Measurements from ENCODE around the gene PTPRN.
A peak's percentile ranks its signal among the peaks of the same experiment; 100 is the strongest.
"Not testable (repeated sequence)": the region's sequence is repeated elsewhere in the genome, so short reads cannot be mapped to it uniquely, and the experiment has no call there.

The PTPRN gene

GRCh38 chr2:219332542-219332941, 23.3 kb upstream of the PTPRN start, which contains the start of gene RESP18:
Gene RESP18 (minus strand): TSS chr2:219332744.
- Histone ChIP-seq H3K9me3 (ENCODE audit: control insufficient read depth, insufficient read depth, low read length) (no peaks in the 10 kb centered on the region), H3K9ac (ENCODE audit: low read depth, low read length) (no peak within 1 kb of the TSS), H3K4me3 (ENCODE audit: low read depth, low read length) (peak within 1 kb of the TSS; percentile 43), H3K4me1 (ENCODE audit: control insufficient read depth, insufficient read depth, low read length) (no peaks in the 10 kb centered on the region), H3K27me3 (ENCODE audit: control insufficient read depth, insufficient read depth, low read length) (peaks cover 69% of the 10 kb centered on the region), H3K36me3 (ENCODE audit: control insufficient read depth, insufficient read depth, low read length) (no peaks in the 10 kb centered on the region)

GRCh38 chr2:219331560-219332213, 22.5 kb upstream of the PTPRN start:
- Histone ChIP-seq H3K27me3 (ENCODE audit: control insufficient read depth, insufficient read depth, low read length) (peaks cover 71% of the 10 kb centered on the region), H3K9ac (ENCODE audit: low read depth, low read length) (no peak overlapping the region)

GRCh38 chr2:219327719-219328118, 18.5 kb upstream of the PTPRN start:
- Histone ChIP-seq H3K36me3 (ENCODE audit: control insufficient read depth, insufficient read depth, low read length) (no peaks in the 10 kb centered on the region), H3K4me3 (ENCODE audit: low read depth, low read length) (no peak overlapping the region), H3K9me3 (ENCODE audit: control insufficient read depth, insufficient read depth, low read length) (no peaks in the 10 kb centered on the region), H3K27me3 (ENCODE audit: control insufficient read depth, insufficient read depth, low read length) (peaks cover 65% of the 10 kb centered on the region), H3K9ac (ENCODE audit: low read depth, low read length) (no peak overlapping the region), H3K4me1 (ENCODE audit: control insufficient read depth, insufficient read depth, low read length) (no peaks in the 10 kb centered on the region)

More at GRCh38 chr2:219331560-219332213, 22.5 kb upstream of the PTPRN start:
- no peaks in the 10 kb centered on the region for H3K9me3 ChIP-seq (ENCODE audit: control insufficient read depth, insufficient read depth, low read length)
- H3K4me1 ChIP-seq (ENCODE audit: control insufficient read depth, insufficient read depth, low read length): no peaks in the 10 kb centered on the region
- H3K4me3 ChIP-seq (ENCODE audit: low read depth, low read length): peak overlapping the region; percentile 43
- no peaks in the 10 kb centered on the region for H3K36me3 ChIP-seq (ENCODE audit: control insufficient read depth, insufficient read depth, low read length)

- Histone ChIP-seq H3K36me3 (ENCODE audit: control insufficient read depth, insufficient read depth, low read length) (no peaks in the 10 kb centered on the region), H3K9ac (ENCODE audit: low read depth, low read length) (no peak overlapping the region), H3K4me1 (ENCODE audit: control insufficient read depth, insufficient read depth, low read length) (no peaks in the 10 kb centered on the region), H3K4me3 (ENCODE audit: low read depth, low read length) (no peak overlapping the region), H3K27me3 (ENCODE audit: control insufficient read depth, insufficient read depth, low read length) (peaks cover 50% of the 10 kb centered on the region), H3K9me3 (ENCODE audit: control insufficient read depth, insufficient read depth, low read length) (no peaks in the 10 kb centered on the region)
Observed at GRCh38 chr2:219325657-219326315, 16.6 kb upstream of the PTPRN start.

GRCh38 chr2:219325136-219325535, 15.9 kb upstream of the PTPRN start:
- Histone ChIP-seq H3K9me3 (ENCODE audit: control insufficient read depth, insufficient read depth, low read length) (no peaks in the 10 kb centered on the region), H3K4me3 (ENCODE audit: low read depth, low read length) (no peak overlapping the region), H3K27me3 (ENCODE audit: control insufficient read depth, insufficient read depth, low read length) (peaks cover 44% of the 10 kb centered on the region), H3K4me1 (ENCODE audit: control insufficient read depth, insufficient read depth, low read length) (no peaks in the 10 kb centered on the region), H3K9ac (ENCODE audit: low read depth, low read length) (no peak overlapping the region), H3K36me3 (ENCODE audit: control insufficient read depth, insufficient read depth, low read length) (no peaks in the 10 kb centered on the region)

GRCh38 chr2:219323434-219323833, 14.2 kb upstream of the PTPRN start:
- H3K9me3 ChIP-seq (ENCODE audit: control insufficient read depth, insufficient read depth, low read length): no peaks in the 10 kb centered on the region
- H3K36me3 ChIP-seq (ENCODE audit: control insufficient read depth, insufficient read depth, low read length): no peaks in the 10 kb centered on the region
- peaks cover 27% of the 10 kb centered on the region for H3K27me3 ChIP-seq (ENCODE audit: control insufficient read depth, insufficient read depth, low read length)
- H3K4me3 ChIP-seq (ENCODE audit: low read depth, low read length): no peak overlapping the region
- H3K4me1 ChIP-seq (ENCODE audit: control insufficient read depth, insufficient read depth, low read length): no peaks in the 10 kb centered on the region
- no peak overlapping the region for H3K9ac ChIP-seq (ENCODE audit: low read depth, low read length)

GRCh38 chr2:219314804-219315468, 5.7 kb upstream of the PTPRN start:
- Histone ChIP-seq H3K9me3 (ENCODE audit: control insufficient read depth, insufficient read depth, low read length) (no peaks in the 10 kb centered on the region), H3K9ac (ENCODE audit: low read depth, low read length) (no peak overlapping the region), H3K4me1 (ENCODE audit: control insufficient read depth, insufficient read depth, low read length) (peaks cover 5% of the 10 kb centered on the region), H3K36me3 (ENCODE audit: control insufficient read depth, insufficient read depth, low read length) (no peaks in the 10 kb centered on the region), H3K4me3 (ENCODE audit: low read depth, low read length) (no peak overlapping the region), H3K27me3 (ENCODE audit: control insufficient read depth, insufficient read depth, low read length) (peaks cover 3% of the 10 kb centered on the region)

GRCh38 chr2:219312683-219313263, 3.6 kb upstream of the PTPRN start:
- H3K9me3 ChIP-seq (ENCODE audit: control insufficient read depth, insufficient read depth, low read length); H3K4me3 ChIP-seq (ENCODE audit: low read depth, low read length); H3K36me3 ChIP-seq (ENCODE audit: control insufficient read depth, insufficient read depth, low read length); H3K9ac ChIP-seq (ENCODE audit: low read depth, low read length): not testable (repeated sequence)
- Histone ChIP-seq H3K4me1 (ENCODE audit: control insufficient read depth, insufficient read depth, low read length) (peaks cover 12% of the 10 kb centered on the region), H3K27me3 (ENCODE audit: control insufficient read depth, insufficient read depth, low read length) (peaks cover 11% of the 10 kb centered on the region)

- H3K27me3 ChIP-seq (ENCODE audit: control insufficient read depth, insufficient read depth, low read length): peaks cover 23% of the 10 kb centered on the region
- H3K36me3 ChIP-seq (ENCODE audit: control insufficient read depth, insufficient read depth, low read length): no peaks in the 10 kb centered on the region
- H3K9me3 ChIP-seq (ENCODE audit: control insufficient read depth, insufficient read depth, low read length): no peaks in the 10 kb centered on the region
- peaks cover 16% of the 10 kb centered on the region for H3K4me1 ChIP-seq (ENCODE audit: control insufficient read depth, insufficient read depth, low read length)
- H3K4me3 ChIP-seq (ENCODE audit: low read depth, low read length): peak overlapping the region; percentile 75
- no peak overlapping the region for H3K9ac ChIP-seq (ENCODE audit: low read depth, low read length)
Observed at GRCh38 chr2:219308142-219309101, 779 bp downstream of the PTPRN start.

GRCh38 chr2:219306047-219306446, 3.2 kb downstream of the PTPRN start:
- H3K9ac ChIP-seq (ENCODE audit: low read depth, low read length): no peak overlapping the region
- peaks cover 24% of the 10 kb centered on the region for H3K27me3 ChIP-seq (ENCODE audit: control insufficient read depth, insufficient read depth, low read length)
- H3K36me3 ChIP-seq (ENCODE audit: control insufficient read depth, insufficient read depth, low read length): no peaks in the 10 kb centered on the region
- H3K9me3 ChIP-seq (ENCODE audit: control insufficient read depth, insufficient read depth, low read length): no peaks in the 10 kb centered on the region
- H3K4me3 ChIP-seq (ENCODE audit: low read depth, low read length): no peak overlapping the region
- H3K4me1 ChIP-seq (ENCODE audit: control insufficient read depth, insufficient read depth, low read length): peaks cover 16% of the 10 kb centered on the region

GRCh38 chr2:219304223-219304622, 5.0 kb downstream of the PTPRN start:
- Histone ChIP-seq H3K27me3 (ENCODE audit: control insufficient read depth, insufficient read depth, low read length) (peaks cover 21% of the 10 kb centered on the region), H3K9ac (ENCODE audit: low read depth, low read length) (no peak overlapping the region), H3K36me3 (ENCODE audit: control insufficient read depth, insufficient read depth, low read length) (no peaks in the 10 kb centered on the region), H3K4me1 (ENCODE audit: control insufficient read depth, insufficient read depth, low read length) (peaks cover 7% of the 10 kb centered on the region), H3K9me3 (ENCODE audit: control insufficient read depth, insufficient read depth, low read length) (no peaks in the 10 kb centered on the region), H3K4me3 (ENCODE audit: low read depth, low read length) (no peak overlapping the region)
